Lung (tissue), 12 donors: ENCODE measurements around the gene BTBD2. TPM values are rescaled to one million over a fixed set of nuclear protein-coding genes. Genes with fewer than 3 reads are reported as not detected.
A peak's percentile ranks its signal among the peaks of the same experiment; 100 is the strongest.

ENCODE experiments used
- ATAC-seq: fragments of 200-7000 bp; cut with Tn5 transposase; one replicate; pipeline ENCODE4 v1.9.1; 2020; ENCODE audit warnings: moderate number of reproducible peaks; ENCODE audit not compliant: insufficient read depth, low FRiP score
- DNase-seq, 3 donors: peaks; one replicate each; pipeline ENCODE4 v3.0.0-alpha.2; 2013 to 2017
- H3K27ac ChIP-seq, 2 donors: one replicate each; pipeline ENCODE4 v1.5.1; 2013; ENCODE audit warnings: mild to moderate bottlenecking in 2 of 2, moderate library complexity in 2 of 2, control low read depth in 1 of 2, inconsistent platforms in 1 of 2, low read depth in 1 of 2, low read length in 1 of 2
- H3K27me3 ChIP-seq, 3 donors: one replicate each; pipeline ENCODE4 v1.5.1; 2013; ENCODE audit warnings: low read length in 2 of 3; ENCODE audit not compliant: control insufficient read depth in 3 of 3, insufficient read depth in 3 of 3
- H3K36me3 ChIP-seq, 4 donors: one replicate each; pipeline ENCODE4 v1.5.1; 2013; ENCODE audit warnings: low read length in 4 of 4, mild to moderate bottlenecking in 1 of 4, moderate library complexity in 1 of 4; ENCODE audit not compliant: control insufficient read depth in 4 of 4, insufficient read depth in 4 of 4
- H3K4me1 ChIP-seq, 5 donors: one replicate each; pipeline ENCODE4 v1.5.1; 2013; ENCODE audit warnings: low read length in 5 of 5, mild to moderate bottlenecking in 2 of 5, moderate library complexity in 1 of 5; ENCODE audit not compliant: control insufficient read depth in 5 of 5, insufficient read depth in 5 of 5
- H3K4me3 ChIP-seq: one replicate; pipeline ENCODE4 v1.5.1; 2013; ENCODE audit warnings: mild to moderate bottlenecking, control low read depth, moderate library complexity
- H3K9ac ChIP-seq, 2 donors: one replicate each; pipeline ENCODE4 v1.5.1; 2013; ENCODE audit warnings: low read length in 2 of 2, control low read depth in 1 of 2; ENCODE audit not compliant: insufficient read depth in 1 of 2
- H3K9me3 ChIP-seq, 4 donors: one replicate each; pipeline ENCODE4 v1.5.1; 2013; ENCODE audit warnings: low read length in 3 of 4, mild to moderate bottlenecking in 1 of 4, moderate library complexity in 1 of 4; ENCODE audit not compliant: control insufficient read depth in 4 of 4, insufficient read depth in 3 of 4
- WGBS, 2 donors: extraction: QIAGEN DNeasy Blood & Tissue Kit; methylation state at CpG; one replicate each; pipeline ENCODE4 v1.1.7; 2013; 5-methylcytosine and 5-hydroxymethylcytosine counted together
- polyA plus RNA-seq, 2 donors: library from polyadenylated mRNA; stranded (reverse); fragments of 200-250 nt; gene quantifications; one replicate each; pipeline ENCODE4 v1.2.1, GENCODE V29; 2013
- total RNA-seq, 2 donors: library from RNA; depleted of rRNA in 1 of 2; stranded (reverse); fragments of >200 nt in 1 of 2; gene quantifications; one replicate each; pipeline ENCODE4 v1.2.1, GENCODE V29; 2014 to 2021
- TF ChIP-seq, protein P1 (sequence below): IDR thresholded peaks from 2 replicates; pipeline ENCODE4 v1.5.1; 2012; ENCODE audit warnings: mild to moderate bottlenecking; ENCODE audit errors: control extremely low read depth, extremely low read depth
- donor health status: control.
- donor health status: control.
- donor health status: Bipolar disorder and iron deficiency.
- donor health status: healthy.
- donor health status: DM: yes; HTN: yes; CAD: no.

BTBD2 gene
- total and polyA plus RNA-seq, 4 donors, result 35.5 to 62.3 (median 44.8) TPM

DNA sequence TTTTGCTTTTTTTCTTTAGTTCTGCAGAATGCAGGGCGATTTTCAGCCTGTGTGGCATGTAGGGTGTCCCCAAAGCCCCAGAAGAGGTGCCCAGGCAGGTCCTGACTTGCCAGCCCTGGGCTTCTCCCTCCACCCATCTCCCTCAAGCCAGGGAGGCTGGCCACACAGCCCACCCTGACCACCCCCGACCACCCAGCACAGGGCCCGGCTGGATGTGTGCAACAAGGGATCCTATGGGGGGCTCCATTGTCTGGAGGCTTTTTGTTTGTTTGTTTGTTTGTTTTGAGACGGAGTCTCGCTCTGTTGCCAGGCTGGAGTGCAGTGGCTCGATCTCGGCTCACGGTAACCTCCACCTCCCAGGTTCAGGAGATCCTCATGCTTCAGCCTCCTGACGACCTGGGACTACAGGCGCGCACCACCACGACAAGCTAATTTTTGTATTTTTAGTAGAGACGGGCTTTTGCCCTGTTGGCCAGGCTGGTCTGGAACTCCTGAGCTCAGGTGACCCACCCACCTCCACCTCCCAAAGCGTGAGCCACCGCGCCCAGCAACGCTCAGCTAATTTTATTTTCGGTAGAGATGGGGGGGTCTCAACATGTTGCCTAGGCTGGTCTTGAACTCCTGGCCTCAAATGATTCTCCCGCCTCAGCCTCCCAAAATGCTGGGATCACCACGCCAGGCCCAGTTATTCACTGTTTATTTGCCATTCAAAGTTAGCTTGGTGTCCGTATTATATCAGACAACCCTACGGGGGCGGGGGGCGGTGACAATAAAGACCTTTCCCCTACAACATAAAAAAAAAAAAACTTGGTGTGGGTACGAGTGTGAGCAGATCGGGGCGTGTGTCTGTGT lies 43.3 kb upstream of the BTBD2 start:
- H3K27ac ChIP-seq, result peak overlapping the region; percentile 97 to 98
- H3K36me3 ChIP-seq, result no peaks in the 10 kb centered on the region
- ATAC-seq, result no peak
- H3K9ac ChIP-seq, result no peak overlapping the region
- H3K4me3 ChIP-seq, result no peak overlapping the region
- 89 to 92% methylated on average over 27 of the region's 27 CpGs for WGBS, 2 donors
- H3K4me1 ChIP-seq, result peaks cover 5 to 43% (median 32%) of the 10 kb centered on the region in 5 donors
- TF ChIP-seq, protein P1, sequence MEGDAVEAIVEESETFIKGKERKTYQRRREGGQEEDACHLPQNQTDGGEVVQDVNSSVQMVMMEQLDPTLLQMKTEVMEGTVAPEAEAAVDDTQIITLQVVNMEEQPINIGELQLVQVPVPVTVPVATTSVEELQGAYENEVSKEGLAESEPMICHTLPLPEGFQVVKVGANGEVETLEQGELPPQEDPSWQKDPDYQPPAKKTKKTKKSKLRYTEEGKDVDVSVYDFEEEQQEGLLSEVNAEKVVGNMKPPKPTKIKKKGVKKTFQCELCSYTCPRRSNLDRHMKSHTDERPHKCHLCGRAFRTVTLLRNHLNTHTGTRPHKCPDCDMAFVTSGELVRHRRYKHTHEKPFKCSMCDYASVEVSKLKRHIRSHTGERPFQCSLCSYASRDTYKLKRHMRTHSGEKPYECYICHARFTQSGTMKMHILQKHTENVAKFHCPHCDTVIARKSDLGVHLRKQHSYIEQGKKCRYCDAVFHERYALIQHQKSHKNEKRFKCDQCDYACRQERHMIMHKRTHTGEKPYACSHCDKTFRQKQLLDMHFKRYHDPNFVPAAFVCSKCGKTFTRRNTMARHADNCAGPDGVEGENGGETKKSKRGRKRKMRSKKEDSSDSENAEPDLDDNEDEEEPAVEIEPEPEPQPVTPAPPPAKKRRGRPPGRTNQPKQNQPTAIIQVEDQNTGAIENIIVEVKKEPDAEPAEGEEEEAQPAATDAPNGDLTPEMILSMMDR, result no peak
- H3K9me3 ChIP-seq, result no peaks in the 10 kb centered on the region
- no peak for DNase-seq
- no peaks in the 10 kb centered on the region for H3K27me3 ChIP-seq

DNA sequence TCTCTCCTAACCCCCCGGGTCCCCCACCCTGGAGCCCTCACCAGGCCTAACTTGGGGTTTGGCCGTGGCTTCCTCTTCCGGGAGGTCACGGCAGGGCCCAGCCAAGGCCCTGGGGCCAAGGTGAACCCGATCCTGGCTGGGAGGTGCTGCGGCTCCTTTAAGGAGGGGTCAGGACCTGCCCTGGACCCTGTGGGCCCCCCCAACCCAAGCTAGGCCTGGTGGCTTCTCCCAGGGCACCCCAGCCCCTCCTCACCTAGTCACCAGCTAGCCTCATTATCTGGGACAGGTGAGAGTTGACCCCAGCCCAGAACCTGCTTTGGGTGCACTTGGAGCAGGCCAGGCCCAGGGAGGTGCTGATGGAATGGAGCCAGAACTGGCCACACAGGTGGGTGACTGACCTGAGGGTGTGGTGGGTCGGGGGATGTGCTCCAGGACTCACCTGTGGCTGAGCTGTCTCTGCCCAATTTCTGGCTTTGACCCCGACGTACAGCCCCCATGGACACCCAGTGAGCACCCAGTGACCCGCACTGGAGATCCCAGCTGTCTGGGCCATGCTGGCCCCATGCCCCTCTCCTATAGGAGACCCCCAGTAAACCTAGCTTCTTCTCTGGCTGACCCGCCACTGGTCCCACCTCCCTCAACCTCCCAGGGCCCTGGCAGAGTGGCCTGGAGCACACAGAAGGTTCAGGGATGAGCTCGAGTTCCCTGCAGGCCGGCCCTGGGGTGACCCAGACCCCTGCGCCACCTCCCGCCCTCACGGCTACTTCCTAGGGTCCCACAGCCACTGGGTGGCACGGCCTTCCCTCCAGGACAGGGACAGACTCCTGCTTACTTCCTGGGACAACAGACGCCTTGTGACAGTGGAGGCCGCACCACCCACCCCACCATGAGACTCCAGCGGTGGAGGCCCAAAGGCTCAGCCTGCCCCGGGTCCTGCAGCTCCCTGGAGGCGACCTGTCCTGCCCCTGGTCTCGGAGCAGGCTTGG lies 42.3 kb upstream of the BTBD2 start:
- no peaks in the 10 kb centered on the region for H3K27me3 ChIP-seq
- H3K4me3 ChIP-seq, result no peak overlapping the region
- peaks cover 5 to 43% (median 33%) of the 10 kb centered on the region in 5 donors for H3K4me1 ChIP-seq
- H3K9me3 ChIP-seq, result no peaks in the 10 kb centered on the region
- WGBS, 2 donors, result 79 to 80% methylated on average over 20 to 23 of the region's 23 CpGs
- TF ChIP-seq, protein P1, result no peak
- no peaks in the 10 kb centered on the region for H3K36me3 ChIP-seq
- peak overlapping the region in 1 of 2 donors; percentile 97 for H3K27ac ChIP-seq
- DNase-seq, result no peak
- no peak overlapping the region for H3K9ac ChIP-seq
- ATAC-seq, result no peak

DNA sequence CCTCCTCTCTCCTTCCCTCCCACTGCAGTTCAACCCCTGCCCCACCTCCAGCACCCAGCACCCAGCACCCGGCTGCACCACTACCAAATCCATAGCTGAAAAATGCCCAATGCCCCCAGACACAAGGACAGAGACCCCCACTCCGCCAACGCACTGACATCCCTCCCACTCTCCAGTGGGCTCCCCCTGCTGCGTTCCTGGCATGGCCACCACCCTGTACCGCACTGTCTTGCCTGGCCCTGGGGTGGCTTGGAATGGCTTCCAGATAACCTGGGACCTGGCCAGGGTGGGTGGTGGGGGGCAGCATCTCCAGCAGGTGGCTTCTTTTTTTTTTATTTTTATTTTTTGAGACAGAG lies 41.3 kb upstream of the BTBD2 start:
- H3K27ac ChIP-seq, result peak overlapping the region in 1 of 2 donors; percentile 87
- WGBS, 2 donors, result 38% methylated on average over 5 of the region's 5 CpGs
- DNase-seq (no peak), ATAC-seq (no peak)
- no peaks in the 10 kb centered on the region for H3K36me3 ChIP-seq
- H3K9ac ChIP-seq, result no peak overlapping the region
- no peaks in the 10 kb centered on the region for H3K27me3 ChIP-seq
- peaks cover 8 to 42% (median 31%) of the 10 kb centered on the region in 5 donors for H3K4me1 ChIP-seq
- TF ChIP-seq, protein P1, result no peak
- H3K9me3 ChIP-seq, result no peaks in the 10 kb centered on the region
- no peak overlapping the region for H3K4me3 ChIP-seq
